ENCODE measurements around the gene SAMD4A. TPM values are rescaled to one million over a fixed set of nuclear protein-coding genes. Genes with fewer than 3 reads are reported as not detected.

The SAMD4A gene
- total RNA-seq, 1 donor from 2014 or later, result 66.0 TPM

GRCh38 chr14:54533100-54533499 is 33.8 kb upstream of the SAMD4A start:
- peaks cover 4 to 53% of the 10 kb centered on the region in 2 donors for H3K36me3 ChIP-seq
- intact Hi-C loops (cut with DNase I), result no loop called here
- H3K27ac ChIP-seq, result no peak overlapping the region
- H3K9me3 ChIP-seq, result no peaks in the 10 kb centered on the region
- no peak overlapping the region for H3K4me3 ChIP-seq
- no peaks in the 10 kb centered on the region for H3K27me3 ChIP-seq
- H3K4me1 ChIP-seq, result no peaks in the 10 kb centered on the region
- no peak for DNase-seq (ENCODE audit: low spot score in 2 of 2)
- TF ChIP-seq, protein P1, sequence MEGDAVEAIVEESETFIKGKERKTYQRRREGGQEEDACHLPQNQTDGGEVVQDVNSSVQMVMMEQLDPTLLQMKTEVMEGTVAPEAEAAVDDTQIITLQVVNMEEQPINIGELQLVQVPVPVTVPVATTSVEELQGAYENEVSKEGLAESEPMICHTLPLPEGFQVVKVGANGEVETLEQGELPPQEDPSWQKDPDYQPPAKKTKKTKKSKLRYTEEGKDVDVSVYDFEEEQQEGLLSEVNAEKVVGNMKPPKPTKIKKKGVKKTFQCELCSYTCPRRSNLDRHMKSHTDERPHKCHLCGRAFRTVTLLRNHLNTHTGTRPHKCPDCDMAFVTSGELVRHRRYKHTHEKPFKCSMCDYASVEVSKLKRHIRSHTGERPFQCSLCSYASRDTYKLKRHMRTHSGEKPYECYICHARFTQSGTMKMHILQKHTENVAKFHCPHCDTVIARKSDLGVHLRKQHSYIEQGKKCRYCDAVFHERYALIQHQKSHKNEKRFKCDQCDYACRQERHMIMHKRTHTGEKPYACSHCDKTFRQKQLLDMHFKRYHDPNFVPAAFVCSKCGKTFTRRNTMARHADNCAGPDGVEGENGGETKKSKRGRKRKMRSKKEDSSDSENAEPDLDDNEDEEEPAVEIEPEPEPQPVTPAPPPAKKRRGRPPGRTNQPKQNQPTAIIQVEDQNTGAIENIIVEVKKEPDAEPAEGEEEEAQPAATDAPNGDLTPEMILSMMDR (IDR thresholded peaks at IDR 0.05), result no peak

GRCh38 chr14:54535126-54535525 is 31.8 kb upstream of the SAMD4A start:
- no peak overlapping the region for H3K4me3 ChIP-seq
- DNase-seq (ENCODE audit: low spot score in 2 of 2), result no peak
- H3K27ac ChIP-seq, result no peak overlapping the region
- H3K9me3 ChIP-seq, result no peaks in the 10 kb centered on the region
- peaks cover 15 to 61% of the 10 kb centered on the region in 2 donors for H3K36me3 ChIP-seq
- H3K27me3 ChIP-seq, result no peaks in the 10 kb centered on the region
- intact Hi-C loops (cut with DNase I), result no loop called here
- TF ChIP-seq, protein P1 (IDR thresholded peaks at IDR 0.05), result no peak
- H3K4me1 ChIP-seq, result no peaks in the 10 kb centered on the region

DNA sequence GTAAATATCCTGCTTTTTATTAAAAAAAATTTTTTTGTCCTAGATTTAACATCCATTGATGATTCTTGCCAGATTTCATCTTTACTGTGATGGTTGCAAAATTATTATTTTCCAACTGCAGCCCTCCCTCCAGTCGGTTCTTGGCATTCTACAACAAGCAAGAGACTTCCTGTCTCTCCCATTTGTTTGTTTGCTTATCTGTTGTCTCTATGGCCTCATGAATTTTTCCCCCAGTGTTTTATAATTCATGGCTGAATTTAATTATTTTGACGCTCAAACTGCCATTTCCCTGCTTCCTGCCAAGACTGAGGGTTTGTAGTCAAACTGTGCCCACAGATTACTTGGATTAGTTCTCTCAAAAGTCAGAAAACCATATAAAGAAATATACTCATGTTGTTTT is 31.3 kb upstream of the SAMD4A start:
- Histone ChIP-seq H3K4me3 (no peak overlapping the region), H3K27me3 (no peaks in the 10 kb centered on the region), H3K9me3 (no peaks in the 10 kb centered on the region), H3K4me1 (no peaks in the 10 kb centered on the region), H3K36me3 (peaks cover 13 to 58% of the 10 kb centered on the region in 2 donors), H3K27ac (no peak overlapping the region)
- no peak for DNase-seq (ENCODE audit: low spot score in 2 of 2)
- intact Hi-C loops (cut with DNase I), result no loop called here
- TF ChIP-seq, protein P1 (IDR thresholded peaks at IDR 0.05), result no peak

GRCh38 chr14:54537651-54538050 is 29.3 kb upstream of the SAMD4A start:
- Histone ChIP-seq H3K4me3 (no peak overlapping the region), H3K4me1 (no peaks in the 10 kb centered on the region), H3K9me3 (no peaks in the 10 kb centered on the region), H3K36me3 (peaks cover 13 to 52% of the 10 kb centered on the region in 2 donors), H3K27ac (no peak overlapping the region), H3K27me3 (no peaks in the 10 kb centered on the region)
- no peak for DNase-seq (ENCODE audit: low spot score in 2 of 2)
- TF ChIP-seq, protein P1 (IDR thresholded peaks at IDR 0.05), result no peak
- intact Hi-C loops (cut with DNase I), result no loop called here

DNA sequence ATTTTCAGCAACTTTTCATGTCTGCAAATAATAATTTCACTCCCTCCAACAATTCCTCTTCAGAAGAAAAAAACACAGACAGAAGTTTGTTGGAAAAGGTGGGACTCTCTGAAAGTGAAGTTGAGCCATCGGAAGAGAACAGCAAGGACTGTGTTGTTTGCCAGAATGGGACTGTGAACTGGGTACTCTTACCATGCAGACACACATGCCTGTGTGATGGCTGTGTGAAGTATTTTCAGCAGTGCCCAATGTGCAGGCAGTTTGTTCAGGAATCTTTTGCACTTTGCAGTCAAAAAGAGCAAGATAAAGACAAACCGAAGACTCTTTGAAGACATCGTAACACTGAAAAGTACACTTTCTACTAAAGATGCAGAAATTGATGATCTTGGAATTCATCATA is 28.9 kb upstream of the SAMD4A start:
- intact Hi-C loops (cut with DNase I), result no loop called here
- Histone ChIP-seq H3K36me3 (peaks cover 13 to 52% of the 10 kb centered on the region in 2 donors), H3K9me3 (no peaks in the 10 kb centered on the region), H3K4me3 (no peak overlapping the region), H3K4me1 (no peaks in the 10 kb centered on the region), H3K27me3 (no peaks in the 10 kb centered on the region), H3K27ac (no peak overlapping the region)
- TF ChIP-seq, protein P1 (IDR thresholded peaks at IDR 0.05), result no peak
- DNase-seq (ENCODE audit: low spot score in 2 of 2), result no peak

DNA sequence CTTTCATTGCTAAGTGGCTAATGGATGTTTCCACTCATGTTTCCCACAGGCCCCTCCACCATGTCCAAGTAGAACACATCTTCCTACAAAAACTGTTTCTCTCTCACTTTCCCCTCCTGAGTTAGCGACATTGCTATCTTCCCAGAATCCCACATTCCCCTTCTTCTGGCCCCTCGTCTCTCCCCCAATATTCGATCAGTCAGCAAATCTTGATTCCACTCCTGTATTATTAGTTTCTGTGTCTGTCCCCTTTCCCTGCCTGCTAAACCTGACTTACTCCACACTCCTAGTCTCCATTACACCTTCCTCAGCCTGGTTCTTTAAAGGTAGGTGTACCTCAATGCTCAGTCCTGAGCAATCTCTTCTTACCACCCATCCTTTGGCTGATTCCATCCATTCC is 19.3 kb upstream of the SAMD4A start:
- Histone ChIP-seq H3K4me1 (no peaks in the 10 kb centered on the region), H3K36me3 (no peaks in the 10 kb centered on the region), H3K27ac (no peak overlapping the region), H3K27me3 (no peaks in the 10 kb centered on the region), H3K4me3 (no peak overlapping the region), H3K9me3 (no peaks in the 10 kb centered on the region)
- intact Hi-C loops (cut with DNase I), result no loop called here
- TF ChIP-seq, protein P1 (IDR thresholded peaks at IDR 0.05), result no peak
- no peak for DNase-seq (ENCODE audit: low spot score in 2 of 2)
